ENCODE measurements around the gene RHBDD3. TPM values are rescaled to one million over a fixed set of nuclear protein-coding genes. Genes with fewer than 3 reads are reported as not detected.

Gene RHBDD3
- total and polyA plus RNA-seq, 2 of the 8 experiments (the other 6 are each of a cell fraction or from before 2014, with no cell fraction given): 72.1 to 117 TPM

DNA sequence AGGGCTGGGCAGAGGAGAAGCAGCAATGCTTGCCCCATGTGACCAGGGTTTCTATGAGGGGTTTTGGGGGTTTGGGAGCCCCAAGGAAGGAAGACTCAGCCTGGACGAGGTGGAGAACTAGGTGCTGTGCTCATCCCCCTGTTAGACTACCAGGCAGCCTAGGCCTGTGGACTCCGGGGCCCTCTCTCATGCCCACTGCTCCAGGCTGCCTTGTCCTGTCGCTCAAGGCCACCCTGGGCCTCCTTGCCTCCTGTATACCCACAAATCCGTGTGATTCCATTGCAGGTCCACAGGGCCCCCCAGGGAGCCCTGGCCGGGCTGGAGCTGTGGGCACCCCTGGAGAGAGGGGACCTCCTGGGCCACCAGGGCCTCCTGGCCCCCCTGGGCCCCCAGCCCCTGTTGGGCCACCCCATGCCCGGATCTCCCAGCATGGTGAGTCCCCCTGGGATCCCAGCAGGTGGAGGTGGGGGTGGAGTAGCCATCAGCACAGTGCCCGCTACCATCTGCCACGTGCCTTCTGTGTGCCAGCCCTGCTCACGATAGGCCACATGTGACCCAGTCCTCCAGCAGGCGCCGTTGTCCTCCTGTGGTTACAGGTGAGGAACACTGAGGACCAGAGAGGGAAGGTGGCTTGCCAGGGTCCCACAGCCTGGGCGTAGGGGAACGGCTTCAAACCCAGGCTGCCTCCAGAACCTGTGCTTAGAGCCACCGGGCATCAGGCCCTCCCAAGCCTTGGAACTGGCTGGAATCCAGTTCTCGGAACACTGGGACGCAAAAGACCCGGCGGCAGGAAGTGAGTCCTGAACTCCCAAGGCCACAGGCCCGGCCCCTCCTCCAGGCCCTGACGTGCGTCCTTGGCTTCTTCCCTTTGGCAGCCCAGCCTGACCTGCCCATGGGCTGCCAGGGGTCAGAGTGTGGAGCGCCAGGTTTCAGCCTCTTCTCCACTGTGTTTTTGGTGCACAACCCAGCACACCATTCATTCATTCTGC lies 35.5 kb downstream of the RHBDD3 start (continued):
- TF ChIP-seq, protein P1, sequence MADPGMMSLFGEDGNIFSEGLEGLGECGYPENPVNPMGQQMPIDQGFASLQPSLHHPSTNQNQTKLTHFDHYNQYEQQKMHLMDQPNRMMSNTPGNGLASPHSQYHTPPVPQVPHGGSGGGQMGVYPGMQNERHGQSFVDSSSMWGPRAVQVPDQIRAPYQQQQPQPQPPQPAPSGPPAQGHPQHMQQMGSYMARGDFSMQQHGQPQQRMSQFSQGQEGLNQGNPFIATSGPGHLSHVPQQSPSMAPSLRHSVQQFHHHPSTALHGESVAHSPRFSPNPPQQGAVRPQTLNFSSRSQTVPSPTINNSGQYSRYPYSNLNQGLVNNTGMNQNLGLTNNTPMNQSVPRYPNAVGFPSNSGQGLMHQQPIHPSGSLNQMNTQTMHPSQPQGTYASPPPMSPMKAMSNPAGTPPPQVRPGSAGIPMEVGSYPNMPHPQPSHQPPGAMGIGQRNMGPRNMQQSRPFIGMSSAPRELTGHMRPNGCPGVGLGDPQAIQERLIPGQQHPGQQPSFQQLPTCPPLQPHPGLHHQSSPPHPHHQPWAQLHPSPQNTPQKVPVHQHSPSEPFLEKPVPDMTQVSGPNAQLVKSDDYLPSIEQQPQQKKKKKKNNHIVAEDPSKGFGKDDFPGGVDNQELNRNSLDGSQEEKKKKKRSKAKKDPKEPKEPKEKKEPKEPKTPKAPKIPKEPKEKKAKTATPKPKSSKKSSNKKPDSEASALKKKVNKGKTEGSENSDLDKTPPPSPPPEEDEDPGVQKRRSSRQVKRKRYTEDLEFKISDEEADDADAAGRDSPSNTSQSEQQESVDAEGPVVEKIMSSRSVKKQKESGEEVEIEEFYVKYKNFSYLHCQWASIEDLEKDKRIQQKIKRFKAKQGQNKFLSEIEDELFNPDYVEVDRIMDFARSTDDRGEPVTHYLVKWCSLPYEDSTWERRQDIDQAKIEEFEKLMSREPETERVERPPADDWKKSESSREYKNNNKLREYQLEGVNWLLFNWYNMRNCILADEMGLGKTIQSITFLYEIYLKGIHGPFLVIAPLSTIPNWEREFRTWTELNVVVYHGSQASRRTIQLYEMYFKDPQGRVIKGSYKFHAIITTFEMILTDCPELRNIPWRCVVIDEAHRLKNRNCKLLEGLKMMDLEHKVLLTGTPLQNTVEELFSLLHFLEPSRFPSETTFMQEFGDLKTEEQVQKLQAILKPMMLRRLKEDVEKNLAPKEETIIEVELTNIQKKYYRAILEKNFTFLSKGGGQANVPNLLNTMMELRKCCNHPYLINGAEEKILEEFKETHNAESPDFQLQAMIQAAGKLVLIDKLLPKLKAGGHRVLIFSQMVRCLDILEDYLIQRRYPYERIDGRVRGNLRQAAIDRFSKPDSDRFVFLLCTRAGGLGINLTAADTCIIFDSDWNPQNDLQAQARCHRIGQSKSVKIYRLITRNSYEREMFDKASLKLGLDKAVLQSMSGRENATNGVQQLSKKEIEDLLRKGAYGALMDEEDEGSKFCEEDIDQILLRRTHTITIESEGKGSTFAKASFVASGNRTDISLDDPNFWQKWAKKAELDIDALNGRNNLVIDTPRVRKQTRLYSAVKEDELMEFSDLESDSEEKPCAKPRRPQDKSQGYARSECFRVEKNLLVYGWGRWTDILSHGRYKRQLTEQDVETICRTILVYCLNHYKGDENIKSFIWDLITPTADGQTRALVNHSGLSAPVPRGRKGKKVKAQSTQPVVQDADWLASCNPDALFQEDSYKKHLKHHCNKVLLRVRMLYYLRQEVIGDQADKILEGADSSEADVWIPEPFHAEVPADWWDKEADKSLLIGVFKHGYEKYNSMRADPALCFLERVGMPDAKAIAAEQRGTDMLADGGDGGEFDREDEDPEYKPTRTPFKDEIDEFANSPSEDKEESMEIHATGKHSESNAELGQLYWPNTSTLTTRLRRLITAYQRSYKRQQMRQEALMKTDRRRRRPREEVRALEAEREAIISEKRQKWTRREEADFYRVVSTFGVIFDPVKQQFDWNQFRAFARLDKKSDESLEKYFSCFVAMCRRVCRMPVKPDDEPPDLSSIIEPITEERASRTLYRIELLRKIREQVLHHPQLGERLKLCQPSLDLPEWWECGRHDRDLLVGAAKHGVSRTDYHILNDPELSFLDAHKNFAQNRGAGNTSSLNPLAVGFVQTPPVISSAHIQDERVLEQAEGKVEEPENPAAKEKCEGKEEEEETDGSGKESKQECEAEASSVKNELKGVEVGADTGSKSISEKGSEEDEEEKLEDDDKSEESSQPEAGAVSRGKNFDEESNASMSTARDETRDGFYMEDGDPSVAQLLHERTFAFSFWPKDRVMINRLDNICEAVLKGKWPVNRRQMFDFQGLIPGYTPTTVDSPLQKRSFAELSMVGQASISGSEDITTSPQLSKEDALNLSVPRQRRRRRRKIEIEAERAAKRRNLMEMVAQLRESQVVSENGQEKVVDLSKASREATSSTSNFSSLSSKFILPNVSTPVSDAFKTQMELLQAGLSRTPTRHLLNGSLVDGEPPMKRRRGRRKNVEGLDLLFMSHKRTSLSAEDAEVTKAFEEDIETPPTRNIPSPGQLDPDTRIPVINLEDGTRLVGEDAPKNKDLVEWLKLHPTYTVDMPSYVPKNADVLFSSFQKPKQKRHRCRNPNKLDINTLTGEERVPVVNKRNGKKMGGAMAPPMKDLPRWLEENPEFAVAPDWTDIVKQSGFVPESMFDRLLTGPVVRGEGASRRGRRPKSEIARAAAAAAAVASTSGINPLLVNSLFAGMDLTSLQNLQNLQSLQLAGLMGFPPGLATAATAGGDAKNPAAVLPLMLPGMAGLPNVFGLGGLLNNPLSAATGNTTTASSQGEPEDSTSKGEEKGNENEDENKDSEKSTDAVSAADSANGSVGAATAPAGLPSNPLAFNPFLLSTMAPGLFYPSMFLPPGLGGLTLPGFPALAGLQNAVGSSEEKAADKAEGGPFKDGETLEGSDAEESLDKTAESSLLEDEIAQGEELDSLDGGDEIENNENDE (IDR thresholded peaks at IDR 0.05; ENCODE audit: insufficient replicate concordance, low read length): no peak
- no peak for TF ChIP-seq GABPA (IDR thresholded peaks at IDR 0.05; ENCODE audit: borderline replicate concordance, insufficient read depth, low read length)
- no peak for TF ChIP-seq KDM1A (IDR thresholded peaks at IDR 0.05; ENCODE audit: borderline replicate concordance, low read length)
- no peak for TF ChIP-seq RNF2 (IDR thresholded peaks at IDR 0.05; ENCODE audit: borderline replicate concordance, low read depth, low read length, missing control alignments, poor library complexity, severe bottlenecking)
- no peak for TF ChIP-seq RXRA (IDR thresholded peaks at IDR 0.05; ENCODE audit: insufficient read depth, low read depth, low read length)
- TF ChIP-seq TBP (IDR thresholded peaks at IDR 0.05; ENCODE audit: low read depth, low read length): no peak
- TF ChIP-seq, protein P2, sequence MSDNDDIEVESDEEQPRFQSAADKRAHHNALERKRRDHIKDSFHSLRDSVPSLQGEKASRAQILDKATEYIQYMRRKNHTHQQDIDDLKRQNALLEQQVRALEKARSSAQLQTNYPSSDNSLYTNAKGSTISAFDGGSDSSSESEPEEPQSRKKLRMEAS (IDR thresholded peaks at IDR 0.05): no peak
- no peak for TF ChIP-seq EZH2 (IDR thresholded peaks at IDR 0.05; ENCODE audit: low read depth, low read length, severe bottlenecking)
